Calu3 (cell line): Measurements from ENCODE around the gene P2RX1. TPM values are rescaled to one million over a fixed set of nuclear protein-coding genes. Genes with fewer than 3 reads are reported as not detected.

Experiments
- BruUV-seq: library from RNA; stranded (reverse); fragments of 400-500 nt; replicated peaks from 2 replicates; lab custom pipeline; 2021; lab: Mats Ljungman, UMichigan
- CTCF ChIA-PET: fragments of 300-600 bp; sonication (Branson Sonifier 250); formaldehyde crosslinking; loops from one replicate; lab custom pipeline; 2022; ENCODE audit warnings: antibody characterized with exemption; lab: Charles Lee
- DNase-seq: peaks from one replicate; pipeline ENCODE4 v3.0.0; 2022
- H3K27ac Mint-ChIP-seq: one replicate; pipeline ENCODE4 v1.8.0; 2022; ENCODE audit warnings: mixed read lengths; ENCODE audit not compliant: unreplicated experiment
- H3K27me3 Mint-ChIP-seq: one replicate; pipeline ENCODE4 v1.8.0; 2022; ENCODE audit warnings: mixed read lengths; ENCODE audit not compliant: unreplicated experiment
- H3K36me3 Mint-ChIP-seq: one replicate; pipeline ENCODE4 v1.8.0; 2022; ENCODE audit warnings: mild to moderate bottlenecking, moderate library complexity, mixed read lengths; ENCODE audit not compliant: insufficient read depth, unreplicated experiment
- H3K4me1 Mint-ChIP-seq: one replicate; pipeline ENCODE4 v1.8.0; 2022; ENCODE audit warnings: mild to moderate bottlenecking, low read depth, mixed read lengths; ENCODE audit not compliant: unreplicated experiment
- H3K4me3 Mint-ChIP-seq: one replicate; pipeline ENCODE4 v1.8.0; 2022; ENCODE audit warnings: mild to moderate bottlenecking, low read depth, moderate library complexity, mixed read lengths; ENCODE audit not compliant: unreplicated experiment
- H3K9me3 Mint-ChIP-seq: one replicate; pipeline ENCODE4 v1.8.0; 2022; ENCODE audit warnings: low read depth, mixed read lengths; ENCODE audit not compliant: unreplicated experiment
- intact Hi-C: fragments of 100-400 bp; cut with micrococcal nuclease; formaldehyde crosslinking; loops from one replicate; pipeline ENCODE4 v1.10.0; 2022; ENCODE audit not compliant: unreplicated experiment
- total RNA-seq: library from RNA; stranded (reverse); gene quantifications from 2 replicates; pipeline ENCODE4 v1.2.3, GENCODE V29; 2022
- TF ChIP-seq, protein P1 (sequence below): fragments of 200-600 bp; IDR thresholded peaks from one replicate; pipeline ENCODE4 v1.8.0; 2022; ENCODE audit warnings: antibody characterized with exemption; ENCODE audit not compliant: unreplicated experiment

Gene P2RX1
- total RNA-seq, 1 experiment from 2014 or later: not detected

DNA sequence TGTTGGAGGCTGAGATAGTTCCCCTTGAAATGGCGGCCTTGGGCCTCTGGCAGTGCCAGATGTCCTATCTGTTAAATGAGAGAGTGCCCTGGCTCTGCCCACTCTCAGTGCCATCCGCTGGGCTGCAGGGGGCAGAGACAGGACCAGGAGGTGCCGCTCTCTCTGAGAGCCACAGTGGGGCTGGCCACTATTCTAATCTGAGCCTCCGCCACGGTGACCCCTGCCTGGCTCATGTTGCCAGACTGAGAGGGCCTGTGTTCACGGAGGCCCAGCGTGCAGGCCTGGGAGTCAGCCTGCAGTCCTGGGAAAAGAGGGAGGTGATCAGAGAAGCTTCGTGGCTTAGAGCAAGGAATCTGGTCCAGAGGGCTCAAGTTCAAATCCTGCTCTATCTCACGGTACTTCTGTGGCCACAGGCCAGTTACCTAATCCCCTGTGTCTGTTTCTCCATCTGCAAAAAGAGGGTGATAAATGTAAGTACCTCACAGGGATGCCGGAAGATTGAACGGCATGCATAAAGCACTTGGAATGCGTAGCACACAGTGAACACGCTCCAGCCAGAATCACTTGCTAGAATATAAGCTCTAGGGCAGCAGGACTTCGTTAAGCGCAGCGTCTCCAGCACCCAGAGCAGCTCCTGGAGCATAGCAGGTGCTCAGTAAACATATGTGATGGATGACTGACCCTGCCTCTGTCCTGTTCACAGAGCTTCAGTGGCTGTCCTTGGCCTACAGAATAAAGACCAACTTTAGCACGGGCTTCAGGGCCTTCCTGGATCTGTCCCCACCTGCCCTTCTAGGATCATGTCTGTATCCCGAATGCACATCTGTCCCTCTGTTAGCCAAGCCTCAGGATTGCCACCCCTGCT, 41.7 kb upstream of the P2RX1 start:
- intact Hi-C loops: no loop called here
- no TSS peak for BruUV-seq
- H3K9me3 Mint-ChIP-seq: no peaks in the 10 kb centered on the region
- peaks cover 11% of the 10 kb centered on the region for H3K4me1 Mint-ChIP-seq
- H3K36me3 Mint-ChIP-seq: no peaks in the 10 kb centered on the region
- no peak overlapping the region for H3K27ac Mint-ChIP-seq
- H3K4me3 Mint-ChIP-seq: no peak overlapping the region
- TF ChIP-seq, protein P1, sequence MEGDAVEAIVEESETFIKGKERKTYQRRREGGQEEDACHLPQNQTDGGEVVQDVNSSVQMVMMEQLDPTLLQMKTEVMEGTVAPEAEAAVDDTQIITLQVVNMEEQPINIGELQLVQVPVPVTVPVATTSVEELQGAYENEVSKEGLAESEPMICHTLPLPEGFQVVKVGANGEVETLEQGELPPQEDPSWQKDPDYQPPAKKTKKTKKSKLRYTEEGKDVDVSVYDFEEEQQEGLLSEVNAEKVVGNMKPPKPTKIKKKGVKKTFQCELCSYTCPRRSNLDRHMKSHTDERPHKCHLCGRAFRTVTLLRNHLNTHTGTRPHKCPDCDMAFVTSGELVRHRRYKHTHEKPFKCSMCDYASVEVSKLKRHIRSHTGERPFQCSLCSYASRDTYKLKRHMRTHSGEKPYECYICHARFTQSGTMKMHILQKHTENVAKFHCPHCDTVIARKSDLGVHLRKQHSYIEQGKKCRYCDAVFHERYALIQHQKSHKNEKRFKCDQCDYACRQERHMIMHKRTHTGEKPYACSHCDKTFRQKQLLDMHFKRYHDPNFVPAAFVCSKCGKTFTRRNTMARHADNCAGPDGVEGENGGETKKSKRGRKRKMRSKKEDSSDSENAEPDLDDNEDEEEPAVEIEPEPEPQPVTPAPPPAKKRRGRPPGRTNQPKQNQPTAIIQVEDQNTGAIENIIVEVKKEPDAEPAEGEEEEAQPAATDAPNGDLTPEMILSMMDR: no peak
- H3K27me3 Mint-ChIP-seq: peaks cover 6% of the 10 kb centered on the region
- CTCF ChIA-PET: no interaction called here
- DNase-seq: no peak

DNA sequence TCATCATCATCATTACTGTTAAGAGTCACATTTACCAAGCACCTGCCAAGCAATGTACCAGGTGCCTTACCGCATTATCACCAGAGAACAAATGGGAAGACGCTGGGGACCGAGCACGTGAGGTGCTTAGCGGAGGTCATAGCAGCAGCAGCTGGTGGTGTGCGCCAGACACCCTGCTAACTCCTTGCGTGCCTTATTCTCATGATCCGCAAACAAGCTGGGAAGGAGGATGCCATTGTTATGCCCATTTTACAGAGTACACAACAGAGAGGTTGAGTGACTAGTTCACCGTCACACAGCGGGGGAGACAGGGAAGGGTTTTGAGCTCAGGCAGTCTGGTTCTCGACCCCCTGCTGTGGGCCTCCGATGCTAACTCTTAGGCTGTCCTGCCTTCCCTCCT, 40.7 kb upstream of the P2RX1 start:
- Mint-ChIP-seq H3K4me1 (peaks cover 11% of the 10 kb centered on the region), H3K27me3 (no peaks in the 10 kb centered on the region), H3K9me3 (no peaks in the 10 kb centered on the region), H3K4me3 (no peak overlapping the region), H3K36me3 (no peaks in the 10 kb centered on the region), H3K27ac (no peak overlapping the region)
- DNase-seq: no peak
- TF ChIP-seq, protein P1: no peak
- CTCF ChIA-PET: no interaction called here
- BruUV-seq: no TSS peak
- intact Hi-C loops: no loop called here

DNA sequence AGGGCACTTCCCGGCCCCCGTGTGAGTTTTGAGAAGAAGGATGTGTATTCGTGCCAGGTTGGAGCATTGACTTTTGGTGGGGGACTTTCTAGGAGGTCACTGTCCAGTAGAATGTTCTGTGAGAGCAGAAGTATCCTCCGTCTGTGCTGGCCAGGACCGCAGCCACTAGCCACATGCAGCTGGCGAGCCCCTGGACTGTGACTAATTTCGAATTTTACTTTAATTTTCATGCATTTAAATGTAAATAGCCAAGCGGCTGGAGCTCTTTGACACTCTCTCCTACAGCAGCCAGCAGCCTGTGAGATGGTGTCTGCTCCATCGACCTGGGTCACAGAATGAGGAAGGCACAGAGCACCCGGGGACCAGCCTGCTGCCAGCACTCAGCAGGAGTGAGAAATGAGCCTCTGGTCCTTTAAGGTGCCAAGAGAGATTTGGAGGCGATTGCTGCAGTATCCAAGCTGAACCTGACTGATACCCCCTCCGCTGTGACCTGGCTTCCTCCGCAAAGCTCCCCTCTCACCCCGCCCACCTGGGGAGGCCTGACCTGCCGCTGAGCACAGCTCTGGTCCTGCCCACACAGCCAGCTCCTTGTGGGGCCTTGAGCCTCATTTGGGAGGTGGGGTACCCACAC, 40.2 kb upstream of the P2RX1 start:
- H3K4me3 Mint-ChIP-seq: no peak overlapping the region
- TF ChIP-seq, protein P1: no peak
- H3K36me3 Mint-ChIP-seq: no peaks in the 10 kb centered on the region
- intact Hi-C loops: no loop called here
- H3K27ac Mint-ChIP-seq: no peak overlapping the region
- peaks cover 11% of the 10 kb centered on the region for H3K4me1 Mint-ChIP-seq
- no peaks in the 10 kb centered on the region for H3K9me3 Mint-ChIP-seq
- H3K27me3 Mint-ChIP-seq: no peaks in the 10 kb centered on the region
- no TSS peak for BruUV-seq
- no peak for DNase-seq
- CTCF ChIA-PET: no interaction called here

DNA sequence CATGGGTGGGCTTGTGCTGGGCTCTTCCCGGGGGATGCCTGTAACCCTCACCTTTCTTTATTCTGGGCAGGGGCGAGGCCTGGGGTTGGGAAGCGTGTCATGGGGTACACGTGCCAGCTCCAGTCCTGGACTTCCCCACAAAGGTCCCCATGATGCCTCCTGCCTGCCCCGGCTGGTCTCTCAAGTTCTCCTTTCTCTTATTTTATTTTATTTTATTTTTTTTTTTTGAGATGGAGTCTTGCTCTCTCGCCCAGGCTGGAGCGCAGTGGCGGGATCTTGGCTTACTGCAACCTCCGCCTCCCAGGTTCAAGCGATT, 39.4 kb upstream of the P2RX1 start:
- H3K36me3 Mint-ChIP-seq: no peaks in the 10 kb centered on the region
- no peak overlapping the region for H3K4me3 Mint-ChIP-seq
- intact Hi-C loops: no loop called here
- H3K27me3 Mint-ChIP-seq: no peaks in the 10 kb centered on the region
- CTCF ChIA-PET: no interaction called here
- no peaks in the 10 kb centered on the region for H3K9me3 Mint-ChIP-seq
- no TSS peak for BruUV-seq
- DNase-seq: no peak
- no peak overlapping the region for H3K27ac Mint-ChIP-seq
- H3K4me1 Mint-ChIP-seq: peaks cover 11% of the 10 kb centered on the region
- TF ChIP-seq, protein P1: no peak
